Endothelial cell of umbilical vein (primary cell): ENCODE results near the gene RAD51B.

Experiments used
- EZH2 ChIP-seq: IDR thresholded peaks from 2 replicates; pipeline ENCODE4 v1.6.1; 2012; ENCODE audit warnings: borderline replicate concordance, low read depth, mild to moderate bottlenecking, moderate library complexity, low read length, inconsistent platforms; ENCODE audit not compliant: severe bottlenecking
- FOS ChIP-seq: IDR thresholded peaks from 2 replicates; pipeline ENCODE4 v1.6.1; 2011; ENCODE audit warnings: mild to moderate bottlenecking, low read length, moderate library complexity, borderline replicate concordance; ENCODE audit not compliant: insufficient read depth
- JUN ChIP-seq: IDR thresholded peaks from 2 replicates; pipeline ENCODE4 v1.6.1; 2011; ENCODE audit warnings: borderline replicate concordance, low read depth; ENCODE audit not compliant: insufficient read length, insufficient read depth
- MYC ChIP-seq: IDR thresholded peaks from one replicate; pipeline ENCODE4 v1.6.1; 2011; ENCODE audit warnings: mild to moderate bottlenecking, low read depth, low read length
- POLR2A ChIP-seq: IDR thresholded peaks from 2 replicates; pipeline ENCODE4 v1.6.1; 2012; ENCODE audit warnings: low read depth, mild to moderate bottlenecking, control low read depth, low read length
- POLR2AphosphoS5 ChIP-seq: IDR thresholded peaks from 2 replicates; pipeline ENCODE4 v1.6.1; 2012; ENCODE audit warnings: low read depth, mild to moderate bottlenecking, control low read depth, low read length, moderate library complexity; ENCODE audit not compliant: insufficient read depth
- TF ChIP-seq, protein P1 (sequence below), 2 donors: IDR thresholded peaks; 1 replicate in 1 of 2; 2 replicates in 1 of 2; pipeline ENCODE4 v1.5.1; 2011; ENCODE audit warnings: low read length in 2 of 2, mild to moderate bottlenecking in 2 of 2, moderate library complexity in 2 of 2, control low read depth in 1 of 2, inconsistent platforms in 1 of 2, low read depth in 1 of 2; ENCODE audit not compliant: insufficient read depth in 1 of 2; ENCODE audit errors: extremely low read depth in 1 of 2
- TF ChIP-seq, protein P2 (sequence below): IDR thresholded peaks from 2 replicates; pipeline ENCODE4 v1.6.1; 2011; ENCODE audit not compliant: insufficient read depth, insufficient read length

DNA sequence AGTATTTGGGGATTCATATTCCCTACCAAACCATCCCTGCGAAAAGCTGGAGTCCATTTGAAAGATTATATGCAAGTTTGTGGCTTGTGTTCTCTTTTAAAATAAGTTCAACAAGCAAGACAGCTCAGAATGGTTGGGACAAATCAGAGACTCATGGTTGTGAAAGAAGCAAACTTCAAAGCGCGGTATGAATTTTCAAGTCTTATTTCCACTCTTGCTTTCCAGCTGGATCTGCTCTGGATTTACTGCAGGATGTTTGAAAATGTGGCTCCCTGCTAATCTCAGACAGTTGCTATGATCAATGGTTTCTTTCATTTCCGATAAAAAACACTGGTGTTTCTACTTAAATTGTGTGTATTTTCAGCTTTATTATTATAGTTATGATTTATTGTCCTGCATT lies 477.5 kb downstream of the RAD51B start:
- TF ChIP-seq, protein P1, sequence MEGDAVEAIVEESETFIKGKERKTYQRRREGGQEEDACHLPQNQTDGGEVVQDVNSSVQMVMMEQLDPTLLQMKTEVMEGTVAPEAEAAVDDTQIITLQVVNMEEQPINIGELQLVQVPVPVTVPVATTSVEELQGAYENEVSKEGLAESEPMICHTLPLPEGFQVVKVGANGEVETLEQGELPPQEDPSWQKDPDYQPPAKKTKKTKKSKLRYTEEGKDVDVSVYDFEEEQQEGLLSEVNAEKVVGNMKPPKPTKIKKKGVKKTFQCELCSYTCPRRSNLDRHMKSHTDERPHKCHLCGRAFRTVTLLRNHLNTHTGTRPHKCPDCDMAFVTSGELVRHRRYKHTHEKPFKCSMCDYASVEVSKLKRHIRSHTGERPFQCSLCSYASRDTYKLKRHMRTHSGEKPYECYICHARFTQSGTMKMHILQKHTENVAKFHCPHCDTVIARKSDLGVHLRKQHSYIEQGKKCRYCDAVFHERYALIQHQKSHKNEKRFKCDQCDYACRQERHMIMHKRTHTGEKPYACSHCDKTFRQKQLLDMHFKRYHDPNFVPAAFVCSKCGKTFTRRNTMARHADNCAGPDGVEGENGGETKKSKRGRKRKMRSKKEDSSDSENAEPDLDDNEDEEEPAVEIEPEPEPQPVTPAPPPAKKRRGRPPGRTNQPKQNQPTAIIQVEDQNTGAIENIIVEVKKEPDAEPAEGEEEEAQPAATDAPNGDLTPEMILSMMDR (IDR thresholded peaks at IDR 0.05; ENCODE audit: extremely low read depth in 1 of 2, insufficient read depth in 1 of 2, low read depth in 1 of 2, low read length in 2 of 2), result no peak
- TF ChIP-seq EZH2 (no peak), POLR2AphosphoS5 (no peak), POLR2A (no peak), MYC (no peak), JUN (no peak), FOS (no peak)
- TF ChIP-seq, protein P2, sequence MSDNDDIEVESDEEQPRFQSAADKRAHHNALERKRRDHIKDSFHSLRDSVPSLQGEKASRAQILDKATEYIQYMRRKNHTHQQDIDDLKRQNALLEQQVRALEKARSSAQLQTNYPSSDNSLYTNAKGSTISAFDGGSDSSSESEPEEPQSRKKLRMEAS, result no peak
